Measurements from ENCODE around the gene PISD.
A peak's percentile ranks its signal among the peaks of the same experiment; 100 is the strongest.

PISD gene

GRCh38 chr22:31650391-31650790, 11.6 kb downstream of the PISD start:
- Histone ChIP-seq H3K36me3 (ENCODE audit: insufficient read depth, low read length) (peaks cover 36% of the 10 kb centered on the region; the same call in 1 of the 2 replicates), H3K4me1 (ENCODE audit: insufficient read depth, low read length, severe bottlenecking) (peaks cover 40% of the 10 kb centered on the region), H3K9me3 (ENCODE audit: low read length) (no peaks in the 10 kb centered on the region), H3F3A (ENCODE audit: insufficient read depth, low read length) (no peaks in the 10 kb centered on the region), H3K27ac (ENCODE audit: low read depth, low read length, poor library complexity, severe bottlenecking) (peak overlapping the region; percentile 41), H4K20me1 (ENCODE audit: insufficient read depth, low read length) (no peaks in the 10 kb centered on the region), H3K79me2 (ENCODE audit: insufficient read depth, low read length) (peaks cover 42% of the 10 kb centered on the region), H2AFZ (ENCODE audit: low read length) (no peak overlapping the region), H3K4me3 (ENCODE audit: low read depth, low read length, poor library complexity, severe bottlenecking) (no peak overlapping the region), H3K27me3 (ENCODE audit: insufficient read depth, low read length) (no peaks in the 10 kb centered on the region), H3K4me2 (ENCODE audit: low read length) (no peak overlapping the region), H3K9ac (ENCODE audit: low read length) (no peak overlapping the region), H3K9me2 (ENCODE audit: low read depth, low read length) (no peaks in the 10 kb centered on the region)
- TF ChIP-seq, protein P1, sequence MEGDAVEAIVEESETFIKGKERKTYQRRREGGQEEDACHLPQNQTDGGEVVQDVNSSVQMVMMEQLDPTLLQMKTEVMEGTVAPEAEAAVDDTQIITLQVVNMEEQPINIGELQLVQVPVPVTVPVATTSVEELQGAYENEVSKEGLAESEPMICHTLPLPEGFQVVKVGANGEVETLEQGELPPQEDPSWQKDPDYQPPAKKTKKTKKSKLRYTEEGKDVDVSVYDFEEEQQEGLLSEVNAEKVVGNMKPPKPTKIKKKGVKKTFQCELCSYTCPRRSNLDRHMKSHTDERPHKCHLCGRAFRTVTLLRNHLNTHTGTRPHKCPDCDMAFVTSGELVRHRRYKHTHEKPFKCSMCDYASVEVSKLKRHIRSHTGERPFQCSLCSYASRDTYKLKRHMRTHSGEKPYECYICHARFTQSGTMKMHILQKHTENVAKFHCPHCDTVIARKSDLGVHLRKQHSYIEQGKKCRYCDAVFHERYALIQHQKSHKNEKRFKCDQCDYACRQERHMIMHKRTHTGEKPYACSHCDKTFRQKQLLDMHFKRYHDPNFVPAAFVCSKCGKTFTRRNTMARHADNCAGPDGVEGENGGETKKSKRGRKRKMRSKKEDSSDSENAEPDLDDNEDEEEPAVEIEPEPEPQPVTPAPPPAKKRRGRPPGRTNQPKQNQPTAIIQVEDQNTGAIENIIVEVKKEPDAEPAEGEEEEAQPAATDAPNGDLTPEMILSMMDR (IDR thresholded peaks at IDR 0.05; ENCODE audit: low read length) = no peak

GRCh38 chr22:31647523-31648320, 14.3 kb downstream of the PISD start:
- H3K27ac ChIP-seq (ENCODE audit: low read depth, low read length, poor library complexity, severe bottlenecking) = no peak overlapping the region
- H3K9ac ChIP-seq (ENCODE audit: low read length) = no peak overlapping the region
- no peak overlapping the region for H3K4me3 ChIP-seq (ENCODE audit: low read depth, low read length, poor library complexity, severe bottlenecking)
- peaks cover 20% of the 10 kb centered on the region for H3K4me1 ChIP-seq (ENCODE audit: insufficient read depth, low read length, severe bottlenecking)
- no peaks in the 10 kb centered on the region for H3K9me2 ChIP-seq (ENCODE audit: low read depth, low read length)
- peaks cover 16% of the 10 kb centered on the region for H3K79me2 ChIP-seq (ENCODE audit: insufficient read depth, low read length)
- no peaks in the 10 kb centered on the region for H3K9me3 ChIP-seq (ENCODE audit: low read length)
- TF ChIP-seq EZH2 (IDR thresholded peaks at IDR 0.05; ENCODE audit: borderline replicate concordance, low read length) = no peak
- TF ChIP-seq, protein P1 (IDR thresholded peaks at IDR 0.05; ENCODE audit: low read length) = no peak
- H3K27me3 ChIP-seq (ENCODE audit: insufficient read depth, low read length) = no peaks in the 10 kb centered on the region
- H4K20me1 ChIP-seq (ENCODE audit: insufficient read depth, low read length) = no peaks in the 10 kb centered on the region
- no peak overlapping the region for H2AFZ ChIP-seq (ENCODE audit: low read length)
- peaks cover 41% of the 10 kb centered on the region; the same call in 1 of the 2 replicates for H3K36me3 ChIP-seq (ENCODE audit: insufficient read depth, low read length)
- no peak overlapping the region for H3K4me2 ChIP-seq (ENCODE audit: low read length)
- H3F3A ChIP-seq (ENCODE audit: insufficient read depth, low read length) = no peaks in the 10 kb centered on the region

GRCh38 chr22:31647066-31647465, 14.9 kb downstream of the PISD start:
- Histone ChIP-seq H3K9ac (ENCODE audit: low read length) (no peak overlapping the region), H3K27me3 (ENCODE audit: insufficient read depth, low read length) (no peaks in the 10 kb centered on the region), H3F3A (ENCODE audit: insufficient read depth, low read length) (no peaks in the 10 kb centered on the region), H2AFZ (ENCODE audit: low read length) (no peak overlapping the region), H3K9me3 (ENCODE audit: low read length) (no peaks in the 10 kb centered on the region), H3K79me2 (ENCODE audit: insufficient read depth, low read length) (peaks cover 11% of the 10 kb centered on the region), H3K4me3 (ENCODE audit: low read depth, low read length, poor library complexity, severe bottlenecking) (no peak overlapping the region), H3K9me2 (ENCODE audit: low read depth, low read length) (no peaks in the 10 kb centered on the region), H4K20me1 (ENCODE audit: insufficient read depth, low read length) (no peaks in the 10 kb centered on the region), H3K27ac (ENCODE audit: low read depth, low read length, poor library complexity, severe bottlenecking) (no peak overlapping the region), H3K4me2 (ENCODE audit: low read length) (no peak overlapping the region), H3K4me1 (ENCODE audit: insufficient read depth, low read length, severe bottlenecking) (peaks cover 13% of the 10 kb centered on the region), H3K36me3 (ENCODE audit: insufficient read depth, low read length) (peaks cover 41% of the 10 kb centered on the region; the same call in 1 of the 2 replicates)
- TF ChIP-seq, protein P1 (IDR thresholded peaks at IDR 0.05; ENCODE audit: low read length) = no peak
- TF ChIP-seq EZH2 (IDR thresholded peaks at IDR 0.05; ENCODE audit: borderline replicate concordance, low read length) = no peak
